NCI-H524 (cell line): ENCODE data around the gene NUAK2.

ENCODE experiments used
- DNase-seq, 2 experiments: peaks; one replicate each; lab custom pipeline; 2025; lab: John Stamatoyannopoulos, UW

Gene NUAK2

DNA sequence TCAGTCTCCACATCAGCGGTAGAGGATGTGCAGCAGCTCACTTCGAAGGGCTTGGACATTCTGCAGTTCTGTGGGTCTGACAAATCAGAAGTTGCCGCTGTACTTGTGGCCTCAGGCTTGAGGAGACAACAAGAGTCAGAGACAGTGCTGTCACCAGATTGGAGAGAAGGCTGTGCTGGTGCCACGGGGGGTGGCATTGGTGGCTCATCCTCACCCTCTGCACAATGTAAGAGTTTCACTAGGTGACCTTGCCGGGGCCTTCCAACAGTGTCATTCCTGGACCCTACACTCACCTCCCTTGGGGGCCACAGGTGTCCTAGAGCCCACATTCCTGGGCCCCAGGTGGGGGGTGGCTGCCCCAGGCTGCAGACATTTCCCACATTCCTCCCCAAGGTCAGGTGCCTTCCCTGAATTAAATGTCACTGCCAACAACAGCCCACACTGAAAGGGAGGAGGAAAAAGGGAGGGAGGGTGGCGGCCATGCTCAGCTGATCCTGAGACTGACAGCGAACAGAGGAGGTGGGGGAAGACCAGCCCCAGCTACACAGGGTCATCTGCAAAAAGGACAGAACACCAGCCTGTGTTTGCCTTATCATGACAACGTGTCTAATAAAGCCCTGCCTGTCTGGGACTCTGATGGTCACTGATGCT, 47.4 kb downstream of the NUAK2 start:
- DNase-seq = no peak

DNA sequence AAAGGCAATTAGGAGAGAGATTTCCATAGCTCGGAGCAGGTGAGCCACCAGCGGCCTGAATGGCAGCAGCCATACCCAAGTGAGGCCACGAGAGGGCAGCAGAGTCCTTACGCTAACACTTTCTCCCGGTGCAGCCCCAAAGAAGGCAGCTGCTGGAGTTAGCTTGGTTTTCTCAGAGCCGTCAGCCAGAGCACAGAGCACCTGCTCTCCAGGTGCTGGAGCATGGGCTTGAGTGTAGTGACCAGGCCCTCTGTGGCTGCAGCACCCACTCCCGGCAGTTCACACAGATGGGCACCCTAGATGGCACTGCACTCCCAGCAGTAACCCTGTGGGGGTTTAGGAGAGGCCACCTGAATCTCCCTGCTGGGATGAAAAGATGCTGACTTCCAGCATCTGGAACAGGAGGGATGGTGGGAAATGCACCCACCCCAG, 48.0 kb downstream of the NUAK2 start:
- peak in 1 of 2 experiments; percentile 73 for DNase-seq

DNA sequence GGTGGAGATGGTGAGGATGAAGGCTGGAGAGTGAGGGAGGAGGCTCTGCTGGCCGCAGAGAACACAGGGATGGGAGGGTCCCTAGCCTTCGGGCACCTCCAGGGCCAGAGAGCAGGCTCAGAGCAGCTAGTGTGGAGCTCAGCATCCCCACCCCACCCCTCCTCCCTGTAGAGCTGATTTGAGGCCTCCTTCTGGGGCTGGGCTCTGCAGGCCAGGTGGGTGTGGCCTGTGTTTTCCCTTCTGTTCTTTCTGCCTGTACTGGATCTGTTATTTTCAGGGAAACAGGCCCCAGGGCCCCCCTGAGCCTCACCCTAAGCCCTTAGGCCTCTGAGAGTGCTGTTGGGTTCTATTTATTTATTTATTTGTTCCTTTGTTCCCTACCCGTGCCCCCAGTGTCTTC, 49.0 kb downstream of the NUAK2 start:
- no peak for DNase-seq

DNA sequence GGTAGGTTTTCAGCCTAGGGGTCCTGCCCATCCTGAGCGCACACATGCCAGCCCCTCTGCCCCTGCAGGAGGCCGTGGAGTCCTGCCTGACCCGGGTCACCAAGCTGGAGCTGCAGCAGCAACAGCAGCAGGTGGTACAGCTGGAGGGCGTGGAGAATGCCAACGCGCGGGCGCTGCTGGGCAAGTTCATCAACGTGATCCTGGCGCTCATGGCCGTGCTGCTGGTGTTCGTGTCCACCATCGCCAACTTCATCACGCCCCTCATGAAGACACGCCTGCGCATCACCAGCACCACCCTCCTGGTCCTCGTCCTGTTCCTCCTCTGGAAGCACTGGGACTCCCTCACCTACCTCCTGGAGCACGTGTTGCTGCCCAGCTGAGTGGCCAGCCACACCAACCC, 49.8 kb downstream of the NUAK2 start:
- DNase-seq = no peak

DNA sequence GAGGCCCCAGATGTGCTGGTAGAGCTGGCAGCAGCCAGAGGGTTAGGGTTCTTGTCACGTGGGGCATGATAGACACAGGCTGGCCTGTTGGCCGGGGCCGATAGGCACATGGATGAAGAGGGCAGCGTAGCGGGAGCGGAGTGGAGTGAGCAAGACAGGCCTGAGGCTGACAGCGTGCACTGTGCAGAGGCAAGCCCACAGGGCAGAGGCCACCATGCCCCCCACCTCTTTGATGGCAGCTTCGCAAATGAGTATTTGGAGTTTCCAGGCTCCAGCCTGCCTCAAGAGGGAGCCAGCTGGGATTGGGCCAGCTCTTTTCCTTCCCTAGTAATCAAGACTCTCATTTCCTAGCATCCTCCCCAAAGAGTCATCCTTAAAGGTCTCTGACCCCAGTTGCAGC, 50.3 kb downstream of the NUAK2 start:
- DNase-seq = no peak

DNA sequence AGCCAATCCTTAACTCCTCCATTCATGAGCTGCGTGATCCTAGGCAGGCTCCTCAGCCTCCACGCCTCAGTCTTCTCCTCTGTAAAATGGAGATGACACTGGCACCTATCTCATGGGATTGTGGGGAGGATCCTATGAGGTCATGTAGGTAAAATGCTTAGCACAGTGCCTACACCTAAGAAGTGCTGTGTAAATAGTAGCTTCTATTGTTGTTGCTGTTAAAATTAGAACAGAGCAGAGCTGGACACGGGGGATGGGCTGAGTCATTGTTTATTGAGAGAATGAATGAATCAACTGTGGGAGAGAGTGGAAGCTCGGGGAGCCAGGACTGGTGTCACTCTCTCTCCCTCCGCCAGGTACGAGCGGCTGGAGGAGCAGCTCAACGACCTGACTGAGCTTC, 50.8 kb downstream of the NUAK2 start:
- DNase-seq = no peak

DNA sequence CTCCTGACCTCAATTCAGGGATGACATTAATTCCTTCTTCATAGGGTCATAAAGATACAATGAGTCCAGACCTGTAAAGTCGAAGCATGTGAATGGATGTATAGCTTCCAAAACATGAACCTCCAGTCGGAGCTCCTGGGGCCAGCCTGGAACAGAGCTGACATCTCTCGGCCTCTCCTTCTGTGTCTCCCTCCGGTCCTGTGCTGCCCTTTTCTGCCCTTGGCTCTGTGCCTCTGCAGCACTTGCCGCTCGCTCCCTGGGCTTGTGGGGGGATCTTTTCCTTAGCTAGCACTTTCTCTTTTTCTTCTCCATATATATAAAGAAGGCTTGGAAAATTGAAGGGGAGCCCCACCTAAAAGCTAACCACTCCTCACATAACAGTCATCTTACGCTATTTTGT, 51.3 kb downstream of the NUAK2 start:
- no peak for DNase-seq

DNA sequence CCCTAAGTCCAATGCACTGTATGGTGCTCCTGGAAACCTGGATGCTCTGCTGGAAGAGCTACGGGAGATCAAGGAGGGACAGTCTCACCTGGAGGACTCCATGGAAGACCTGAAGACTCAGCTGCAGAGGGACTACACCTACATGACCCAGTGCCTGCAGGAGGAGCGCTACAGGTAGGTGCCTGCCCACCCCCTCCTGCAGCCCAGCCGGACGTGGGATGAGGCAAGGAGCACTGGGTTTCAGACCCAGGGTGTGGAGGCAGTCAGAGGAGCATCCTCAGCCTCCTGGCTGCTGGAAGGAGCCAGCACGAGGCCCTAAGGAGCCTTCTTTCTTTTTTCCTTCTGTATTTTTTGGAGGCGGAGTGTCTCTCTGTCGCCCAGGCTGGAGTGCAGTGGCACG, 51.8 kb downstream of the NUAK2 start:
- no peak for DNase-seq

DNA sequence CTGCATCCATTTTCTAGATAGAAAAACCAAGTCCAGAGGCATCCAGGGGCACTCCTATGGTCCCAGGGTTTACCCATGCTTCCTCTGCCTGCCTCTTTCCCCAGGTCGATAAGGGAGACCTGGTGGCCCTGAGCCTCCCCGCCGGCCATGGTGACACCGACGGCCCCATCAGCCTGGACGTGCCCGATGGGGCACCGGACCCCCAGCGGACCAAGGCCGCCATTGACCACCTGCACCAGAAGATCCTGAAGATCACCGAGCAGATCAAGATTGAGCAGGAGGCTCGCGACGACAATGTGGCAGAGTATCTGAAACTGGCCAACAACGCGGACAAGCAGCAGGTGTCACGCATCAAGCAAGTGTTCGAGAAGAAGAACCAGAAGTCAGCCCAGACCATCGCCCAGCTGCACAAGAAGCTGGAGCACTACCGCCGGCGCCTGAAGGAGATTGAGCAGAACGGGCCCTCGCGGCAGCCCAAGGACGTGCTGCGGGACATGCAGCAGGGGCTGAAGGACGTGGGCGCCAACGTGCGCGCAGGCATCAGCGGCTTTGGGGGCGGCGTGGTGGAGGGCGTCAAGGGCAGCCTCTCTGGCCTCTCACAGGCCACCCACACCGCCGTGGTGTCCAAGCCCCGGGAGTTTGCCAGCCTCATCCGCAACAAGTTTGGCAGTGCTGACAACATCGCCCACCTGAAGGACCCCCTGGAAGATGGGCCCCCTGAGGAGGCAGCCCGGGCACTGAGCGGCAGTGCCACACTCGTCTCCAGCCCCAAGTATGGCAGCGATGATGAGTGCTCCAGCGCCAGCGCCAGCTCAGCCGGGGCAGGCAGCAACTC, 52.5 kb downstream of the NUAK2 start:
- DNase-seq = no peak

DNA sequence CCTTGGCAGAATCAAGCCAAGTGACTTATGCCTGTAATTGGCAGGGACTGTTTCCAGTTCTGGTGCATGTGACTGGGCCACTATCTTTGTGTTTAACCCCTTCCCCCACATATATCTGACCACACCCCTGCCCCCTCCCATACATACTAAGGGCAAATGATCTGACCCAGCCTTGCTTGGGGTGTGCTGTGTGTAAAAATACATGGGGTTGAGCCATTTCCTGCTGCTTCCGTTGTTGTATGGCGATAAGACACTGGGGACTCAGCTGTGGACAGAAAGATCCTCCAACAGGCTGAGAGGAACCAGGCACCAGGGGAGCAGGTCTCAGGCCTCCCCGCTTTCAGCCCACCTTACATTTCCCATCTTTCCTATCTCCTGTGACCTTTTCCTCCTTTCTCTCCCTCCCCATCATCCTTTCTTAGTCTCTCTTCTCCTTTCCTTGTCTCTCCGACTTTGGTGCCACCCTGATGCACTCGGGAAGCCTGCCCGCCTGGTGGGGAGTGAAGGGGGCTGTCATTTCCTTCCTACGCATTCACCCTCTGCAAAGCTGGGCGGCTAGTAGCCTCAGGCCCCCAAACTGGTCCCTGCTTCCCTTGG, 54.1 kb downstream of the NUAK2 start:
- no peak for DNase-seq

DNA sequence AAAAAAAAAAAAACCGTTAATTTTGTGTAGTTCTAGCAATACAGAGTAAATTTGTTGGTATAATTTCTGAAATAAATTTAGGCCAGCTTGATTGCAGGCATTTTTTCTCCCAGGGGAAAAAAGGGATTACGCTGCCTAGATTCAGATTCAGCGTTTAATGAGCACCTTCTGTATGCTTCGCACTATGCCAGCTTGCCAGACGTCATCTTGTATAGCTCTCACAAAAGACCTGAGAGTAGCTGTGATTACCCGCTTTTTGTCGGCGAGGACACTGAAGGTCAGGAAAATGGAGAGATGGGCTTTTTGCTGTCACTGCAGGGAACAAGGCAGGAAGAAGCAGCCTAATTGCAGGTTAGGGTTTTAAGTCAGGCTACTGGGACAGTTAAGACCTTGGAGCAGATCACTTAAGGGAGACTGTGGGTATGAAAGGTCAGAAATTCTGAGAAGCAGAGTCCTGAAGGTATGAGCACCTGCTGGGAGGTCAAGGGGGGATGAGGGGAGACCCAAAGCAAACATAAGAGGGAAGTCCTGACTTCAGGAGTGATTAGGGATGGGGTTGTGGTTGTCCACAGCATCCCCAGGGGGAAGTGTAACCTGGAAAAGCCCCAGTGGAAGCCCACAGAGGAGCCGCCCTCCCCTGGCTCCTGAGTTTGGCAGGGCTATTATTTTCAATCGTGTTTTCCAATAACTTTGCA, 54.8 kb downstream of the NUAK2 start:
- no peak for DNase-seq

DNA sequence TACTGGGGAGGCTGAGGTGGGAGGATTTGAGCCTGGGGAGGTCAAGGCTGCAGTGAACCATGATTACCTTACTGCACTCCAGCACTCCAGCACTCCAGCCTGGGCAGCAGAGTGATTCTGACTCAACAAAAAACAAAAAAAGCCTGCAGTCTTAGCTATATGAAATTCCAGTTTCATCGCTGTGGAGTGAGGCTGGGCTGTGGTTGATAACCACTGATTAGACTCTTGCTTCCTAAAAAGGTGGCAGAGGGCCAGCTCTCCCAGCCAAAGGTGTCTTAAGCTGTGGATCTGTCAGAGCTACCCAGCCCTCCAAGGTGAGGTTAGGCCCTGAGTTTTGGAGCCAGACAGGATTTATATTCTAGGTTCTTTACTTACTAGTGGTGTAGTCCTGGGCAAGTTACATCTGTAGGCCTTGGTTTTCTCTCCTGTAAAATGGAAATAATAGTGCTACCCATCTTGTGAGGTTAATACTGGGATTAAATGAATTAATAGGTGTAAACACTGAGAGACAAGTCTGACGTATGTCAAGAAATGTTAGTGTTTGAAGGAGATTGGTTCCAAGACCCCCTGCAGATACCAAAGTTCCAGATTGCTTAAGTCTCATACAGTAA, 57.9 kb downstream of the NUAK2 start:
- no peak for DNase-seq

DNA sequence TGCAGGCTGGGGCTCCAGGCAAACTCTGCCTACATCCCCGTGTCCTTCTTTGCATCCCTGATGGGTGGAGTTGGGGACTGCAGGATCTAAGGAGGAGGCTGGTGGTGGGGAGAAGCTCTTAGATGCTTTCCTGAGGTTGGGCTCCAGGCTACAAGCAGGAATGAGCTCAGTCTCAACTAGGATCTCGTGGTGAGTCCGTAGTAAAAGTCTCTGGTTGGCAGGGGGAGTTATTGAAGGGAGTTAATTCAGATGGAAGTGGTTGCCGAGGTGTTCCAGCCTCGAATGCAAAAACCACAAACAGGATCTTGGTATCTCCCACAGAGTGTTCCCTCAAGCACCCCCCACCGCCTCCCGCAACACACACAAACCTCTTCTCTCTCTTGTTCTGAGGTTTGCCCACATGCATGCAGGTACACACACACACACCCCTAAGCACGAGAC, 58.8 kb downstream of the NUAK2 start:
- DNase-seq = no peak

DNA sequence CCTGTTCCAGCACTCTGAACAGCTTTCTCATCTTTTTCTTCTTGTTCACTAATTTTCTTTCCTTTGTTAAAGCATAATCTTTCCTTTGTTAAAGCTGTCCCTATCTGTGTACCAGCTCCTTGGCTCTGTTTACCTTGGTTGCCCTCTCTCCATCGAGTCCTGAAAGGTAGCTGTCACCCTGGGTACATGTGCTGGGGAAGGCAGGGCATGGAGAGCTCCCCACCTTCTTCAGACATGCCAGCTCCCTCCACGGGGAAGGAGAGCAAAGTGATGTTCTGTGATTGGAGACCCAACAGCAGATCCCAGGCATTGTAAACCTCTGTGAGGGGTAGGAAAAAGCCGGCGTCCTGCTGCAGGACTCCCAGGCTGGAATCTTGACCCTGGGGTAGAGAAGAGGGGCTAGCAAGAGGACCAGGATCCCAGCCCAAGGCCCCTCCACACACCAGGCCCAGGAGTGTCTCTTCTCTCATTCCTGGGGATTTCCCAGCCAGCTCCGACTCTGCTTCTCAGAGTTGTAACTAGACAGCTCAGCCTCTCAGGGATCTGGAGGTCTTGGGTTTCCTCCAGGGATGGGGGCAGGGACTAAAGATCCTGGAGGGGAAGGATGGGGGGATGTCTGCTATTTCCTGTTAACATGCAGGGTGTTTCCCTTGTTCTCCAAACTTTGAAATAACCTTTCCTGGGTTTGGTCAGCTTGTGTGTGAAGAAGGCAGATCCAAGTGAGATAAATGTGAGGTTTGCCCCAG, 59.4 kb downstream of the NUAK2 start:
- DNase-seq = no peak

DNA sequence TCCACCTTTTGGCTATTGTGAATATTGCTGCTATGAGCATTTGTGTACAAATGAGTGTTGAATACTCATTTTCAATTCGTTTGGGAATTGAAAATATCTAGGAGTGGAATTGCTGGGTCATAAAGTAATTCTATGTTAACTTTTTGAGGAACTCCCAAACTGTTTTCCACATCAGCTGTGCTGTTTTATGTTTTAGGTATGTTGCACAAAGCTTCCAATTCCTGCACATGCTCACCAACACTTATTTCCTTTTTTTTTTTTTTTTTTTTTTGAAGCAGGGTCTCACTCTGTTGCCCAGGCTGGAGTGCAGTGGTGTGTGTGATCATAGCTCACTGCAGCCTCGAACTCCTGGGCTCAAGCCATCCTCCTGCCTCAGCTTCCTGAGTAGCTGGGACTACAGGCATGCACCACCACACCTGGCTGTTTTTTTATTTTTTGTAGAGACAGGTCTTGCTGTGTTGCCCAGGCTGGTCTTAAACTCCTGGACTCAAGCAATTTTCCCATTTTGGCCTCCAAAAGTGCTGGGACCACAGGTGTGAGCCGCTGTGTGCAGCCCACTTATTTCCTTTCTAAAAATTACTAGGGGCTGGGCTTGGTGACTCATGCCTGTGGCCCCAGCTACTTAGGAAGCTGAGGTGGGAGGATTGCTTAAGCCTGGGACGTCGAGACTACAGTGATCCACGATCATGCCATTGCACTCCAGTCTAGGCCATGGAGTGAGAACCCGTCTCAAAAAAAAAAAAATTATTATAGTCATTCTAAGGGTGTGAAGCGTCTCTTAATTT, 60.4 kb downstream of the NUAK2 start:
- no peak for DNase-seq

DNA sequence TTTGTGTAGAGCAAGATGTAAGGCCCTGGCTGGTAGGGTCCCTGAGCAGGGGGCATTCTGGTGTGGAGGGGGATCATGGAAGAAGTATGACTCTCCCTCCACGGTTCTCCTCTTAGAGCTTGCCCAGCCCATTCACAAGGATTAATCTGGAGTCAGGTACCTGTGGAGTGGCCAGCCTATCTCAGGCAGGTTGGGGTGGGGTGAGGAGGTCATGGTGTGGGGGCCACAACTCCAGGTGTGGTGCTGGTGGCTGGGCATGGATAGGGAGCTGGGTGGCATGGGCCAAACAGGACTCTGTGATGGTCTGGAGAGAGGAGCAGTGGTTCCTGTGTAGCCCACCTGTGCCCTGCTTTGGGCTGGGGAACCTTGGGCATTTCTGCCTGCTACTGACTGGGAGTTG, 61.5 kb downstream of the NUAK2 start:
- no peak for DNase-seq

DNA sequence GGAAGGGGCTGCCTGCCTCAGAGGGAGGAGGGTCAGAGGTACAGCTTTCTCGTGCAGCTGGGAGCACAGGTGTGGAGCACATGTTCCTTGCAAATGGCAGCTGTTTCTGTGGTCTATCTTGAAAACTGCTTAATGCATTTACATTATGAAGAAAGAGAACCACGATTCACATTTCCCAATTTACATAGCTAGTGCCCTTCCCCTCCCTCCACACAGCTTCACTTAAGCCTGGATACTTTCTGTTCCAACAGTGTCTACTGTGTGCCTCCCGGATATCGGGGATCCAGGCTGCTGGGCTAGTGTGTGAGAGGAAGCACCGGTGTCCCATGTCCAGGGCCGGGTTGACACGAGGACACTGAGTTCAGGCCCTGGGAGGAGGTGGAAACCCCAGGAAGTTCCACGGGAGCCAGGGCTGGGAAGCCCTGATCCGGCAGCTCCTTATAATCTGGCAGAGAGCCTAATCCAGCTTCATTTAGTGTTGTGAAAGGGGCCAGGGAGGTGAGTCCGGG, 62.2 kb downstream of the NUAK2 start:
- DNase-seq = peak in 1 of 2 experiments; percentile 29

DNA sequence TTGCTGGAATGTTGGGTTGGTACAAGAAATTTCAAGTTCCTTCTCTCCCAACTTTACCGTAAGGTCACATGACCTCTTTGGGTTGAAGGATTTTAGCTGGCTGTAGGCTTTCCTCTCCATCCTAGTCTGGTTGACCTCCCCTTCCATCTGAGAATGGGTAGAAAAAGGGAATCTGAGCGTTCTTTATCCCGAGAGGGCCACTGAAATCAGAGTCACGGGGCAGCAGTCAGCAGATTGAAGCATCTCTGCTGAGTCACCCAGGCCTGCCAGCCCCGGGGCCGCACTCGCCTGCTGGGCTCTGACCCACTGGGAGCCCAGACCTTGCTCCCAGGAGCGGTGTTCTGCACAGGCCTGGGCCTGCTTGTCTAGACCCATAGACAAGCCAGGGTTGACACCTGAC, 62.8 kb downstream of the NUAK2 start:
- no peak for DNase-seq

DNA sequence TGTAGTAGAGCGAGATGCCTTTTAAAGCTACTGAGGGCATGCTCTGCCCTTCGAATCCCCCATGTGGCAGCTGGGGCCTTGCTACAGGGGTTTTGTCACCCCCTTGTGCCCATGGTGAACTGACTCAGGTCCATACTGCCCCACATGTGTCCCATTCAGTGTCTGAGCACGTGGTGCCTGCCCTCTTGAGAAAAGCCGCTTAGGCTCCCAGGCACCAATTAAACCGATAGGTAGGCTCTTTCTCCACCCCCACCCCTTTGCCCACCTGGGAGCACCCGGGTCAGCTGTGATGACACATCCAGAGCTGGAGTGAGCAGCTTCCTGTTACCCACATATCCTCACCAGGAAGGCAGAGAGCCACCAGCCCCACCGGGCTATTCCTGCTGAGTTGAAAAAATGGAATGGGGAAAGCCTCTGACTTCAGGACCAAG, 63.3 kb downstream of the NUAK2 start:
- peak; percentile 89 to 93 for DNase-seq

DNA sequence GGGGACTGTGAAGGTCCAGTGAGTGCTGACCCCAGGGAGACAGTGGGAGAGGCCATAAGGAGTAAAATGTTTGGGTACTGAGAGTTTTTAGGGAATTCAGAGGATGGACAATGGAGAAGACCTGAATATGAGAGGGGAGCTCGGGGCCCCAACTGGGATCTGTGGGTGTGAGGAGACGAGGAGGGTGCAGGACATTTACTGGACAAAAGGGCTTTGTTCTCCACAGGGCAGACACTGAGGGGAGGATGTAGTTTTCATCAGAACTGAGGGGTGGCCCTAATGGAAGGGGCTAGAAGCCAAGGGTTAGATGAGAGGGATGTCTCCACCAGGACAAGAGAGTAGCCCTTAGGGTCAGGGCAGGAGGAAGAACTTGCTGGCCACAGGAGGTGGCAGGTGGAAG, 63.8 kb downstream of the NUAK2 start:
- DNase-seq = no peak
